ES-I3 (cell line): ENCODE data around the gene LCN12.

Experiments
- H3K36me3 ChIP-seq: 2 replicates; pipeline ENCODE4 v1.6.1; 2013; ENCODE audit warnings: mild to moderate bottlenecking, low read length, control low read depth, moderate library complexity; ENCODE audit not compliant: insufficient read depth
- H3K4me1 ChIP-seq: 2 replicates; pipeline ENCODE4 v1.6.1; 2013; ENCODE audit warnings: mild to moderate bottlenecking, control low read depth, low read length; ENCODE audit not compliant: insufficient read depth
- H3K9ac ChIP-seq: 2 replicates; pipeline ENCODE4 v1.6.1; 2013; ENCODE audit warnings: low read depth, mild to moderate bottlenecking, low read length, moderate library complexity
- H3K9me3 ChIP-seq: 2 replicates; pipeline ENCODE4 v1.6.1; 2013; ENCODE audit warnings: mild to moderate bottlenecking, low read length, moderate library complexity; ENCODE audit not compliant: control insufficient read depth, insufficient read depth

The LCN12 gene

DNA sequence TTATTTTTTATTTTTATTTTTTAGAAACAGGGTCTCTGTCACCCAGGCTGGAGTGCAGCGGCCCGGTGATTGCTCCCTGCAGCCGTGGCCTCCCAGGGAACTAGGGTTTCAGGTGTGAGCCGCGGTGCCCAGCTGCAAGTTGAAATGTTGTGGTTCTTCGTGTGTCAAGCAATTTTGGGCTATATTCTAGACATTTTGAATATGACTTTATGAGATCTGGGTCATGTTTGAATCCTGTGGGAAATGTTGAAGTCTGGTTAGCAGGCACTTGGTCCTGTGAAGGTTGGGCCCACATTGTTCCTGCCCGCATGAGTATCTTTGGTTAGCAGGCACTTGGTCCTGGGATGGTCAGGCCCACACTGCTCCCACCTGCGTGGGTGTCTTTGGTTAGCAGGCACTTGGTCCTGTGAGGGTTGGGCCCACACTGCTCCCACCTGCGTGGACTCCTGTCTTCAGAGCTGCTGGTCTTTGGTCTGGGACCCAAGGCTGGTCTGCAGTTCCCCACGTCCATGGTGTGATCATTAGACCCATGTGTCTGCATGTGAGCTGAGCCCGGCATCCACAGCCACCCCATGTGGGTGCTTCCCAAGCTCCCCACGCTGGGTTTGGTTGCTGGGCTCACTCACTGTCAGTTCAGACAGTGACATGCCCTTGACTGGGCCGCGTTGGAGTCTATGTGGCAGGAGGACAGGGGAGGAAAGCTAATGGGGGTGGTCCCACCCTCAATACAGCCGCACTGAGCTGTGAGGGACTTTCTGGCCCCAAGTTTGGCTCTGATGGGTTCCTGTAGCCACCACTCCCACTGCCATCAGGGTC is 14.7 kb upstream of the LCN12 start:
- Histone ChIP-seq H3K36me3 (no peaks in the 10 kb centered on the region; the same call in 1 of the 2 replicates), H3K4me1 (no peaks in the 10 kb centered on the region; the same call in 1 of the 2 replicates)

DNA sequence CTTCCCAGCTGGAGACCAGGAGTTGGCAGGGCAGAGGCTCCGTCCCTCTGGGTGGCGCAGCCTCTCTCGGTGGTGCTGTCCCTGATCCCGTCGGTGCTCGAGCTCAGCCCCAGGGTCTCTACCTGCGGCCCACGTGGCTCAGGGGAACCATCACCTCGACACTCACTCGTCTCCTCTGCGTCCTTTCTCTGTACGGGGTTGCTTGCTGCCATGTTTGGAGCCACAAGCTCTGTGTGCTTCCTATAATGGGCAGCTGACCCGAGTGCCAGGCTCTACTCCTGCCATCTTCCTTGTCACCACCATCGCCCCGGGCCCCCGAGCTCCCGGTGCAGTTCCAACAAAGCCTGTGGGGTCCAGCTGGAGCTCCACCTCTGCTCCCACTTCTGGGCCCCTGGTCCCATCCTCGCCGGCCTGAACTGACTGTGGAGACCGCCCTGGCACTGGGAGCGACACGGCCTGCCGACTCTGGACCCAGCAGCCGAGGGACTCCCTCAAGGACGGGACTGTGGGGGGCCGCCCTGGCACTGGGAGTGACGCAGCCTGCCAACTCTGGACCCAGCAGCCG is 12.6 kb upstream of the LCN12 start:
- H3K9me3 ChIP-seq = no peaks in the 10 kb centered on the region
- no peak overlapping the region for H3K9ac ChIP-seq
- no peaks in the 10 kb centered on the region; the same call in 1 of the 2 replicates for H3K36me3 ChIP-seq
- no peaks in the 10 kb centered on the region; the same call in 1 of the 2 replicates for H3K4me1 ChIP-seq

More for the DNA sequence above, 14.7 kb upstream of the LCN12 start:
- Histone ChIP-seq H3K9ac (no peak overlapping the region), H3K9me3 (no peaks in the 10 kb centered on the region)

DNA sequence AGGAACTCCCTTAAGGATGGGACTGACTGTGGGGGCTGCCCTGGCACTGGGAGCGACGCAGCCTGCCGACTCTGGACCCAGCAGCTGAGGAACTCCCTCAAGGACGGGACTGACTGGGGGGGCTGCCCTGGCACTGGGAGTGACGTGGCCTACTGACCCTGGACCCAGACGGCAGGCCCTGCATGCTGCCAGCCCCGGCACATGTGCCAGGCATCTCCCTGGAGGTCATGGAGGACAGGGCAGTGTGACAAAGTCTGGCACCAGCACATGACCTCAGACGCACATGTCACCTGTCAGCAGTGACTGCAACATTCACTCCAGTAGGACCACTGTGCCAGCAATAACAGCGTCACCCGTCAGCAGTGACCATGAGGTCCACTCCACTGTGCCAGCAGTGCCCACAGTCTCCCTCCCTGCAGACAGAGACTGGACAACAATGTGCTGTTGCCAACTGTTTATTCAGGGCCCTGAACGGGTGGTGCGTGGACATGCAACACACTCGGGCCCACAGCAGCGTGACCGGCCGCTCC is 12.0 kb upstream of the LCN12 start:
- H3K36me3 ChIP-seq = no peaks in the 10 kb centered on the region; the same call in 1 of the 2 replicates
- H3K9ac ChIP-seq = no peak overlapping the region
- H3K9me3 ChIP-seq = no peaks in the 10 kb centered on the region
- H3K4me1 ChIP-seq = peaks cover 4% of the 10 kb centered on the region; the same call in 1 of the 2 replicates

DNA sequence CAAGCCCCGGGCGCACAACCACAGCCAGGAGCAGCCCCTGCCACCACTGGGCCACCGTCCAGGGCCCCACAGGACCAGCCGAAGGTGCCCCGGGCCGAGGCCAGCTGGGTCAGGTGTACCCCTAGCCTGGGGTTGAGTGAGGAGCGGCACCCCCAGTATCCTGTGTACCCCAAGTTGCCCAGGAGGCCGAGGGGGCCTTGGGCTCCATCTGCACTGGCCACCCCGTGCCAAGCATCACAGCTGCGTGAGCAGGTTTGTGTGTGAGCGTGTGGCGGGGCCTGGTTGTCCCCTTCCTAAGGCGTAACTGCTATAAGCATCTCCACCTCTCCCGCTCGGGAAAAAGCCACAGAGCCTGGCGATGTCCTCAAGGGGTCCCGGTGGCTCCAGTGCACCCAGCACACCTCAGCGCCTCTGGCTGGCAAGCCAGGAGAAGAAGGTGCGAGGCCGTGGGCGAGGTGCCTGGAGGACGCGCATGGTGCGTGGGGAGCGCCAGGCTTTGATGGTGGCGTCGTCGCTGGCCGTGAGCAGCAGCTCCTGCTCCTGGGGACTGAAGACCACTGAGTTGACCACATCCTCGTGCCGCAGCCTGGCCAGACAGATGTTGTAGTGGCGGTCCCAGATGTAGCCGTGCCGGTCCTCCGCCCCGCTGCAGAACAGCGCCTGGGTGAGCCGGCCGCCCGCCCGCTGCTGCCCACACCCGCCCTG is 11.4 kb upstream of the LCN12 start:
- Histone ChIP-seq H3K9ac (no peak overlapping the region), H3K4me1 (peaks cover 5% of the 10 kb centered on the region; the same call in 1 of the 2 replicates), H3K36me3 (no peaks in the 10 kb centered on the region; the same call in 1 of the 2 replicates), H3K9me3 (no peaks in the 10 kb centered on the region)

GRCh38 chr9:136941231-136942111 is 10.6 kb upstream of the LCN12 start:
- no peak overlapping the region for H3K9ac ChIP-seq
- peaks cover 5% of the 10 kb centered on the region; the same call in 1 of the 2 replicates for H3K4me1 ChIP-seq
- H3K36me3 ChIP-seq = no peaks in the 10 kb centered on the region; the same call in 1 of the 2 replicates
- no peaks in the 10 kb centered on the region for H3K9me3 ChIP-seq

GRCh38 chr9:136942112-136942880 is 9.8 kb upstream of the LCN12 start:
- Histone ChIP-seq H3K36me3 (no peaks in the 10 kb centered on the region; the same call in 1 of the 2 replicates), H3K4me1 (peaks cover 5% of the 10 kb centered on the region; the same call in 1 of the 2 replicates), H3K9me3 (no peaks in the 10 kb centered on the region), H3K9ac (no peak overlapping the region)

DNA sequence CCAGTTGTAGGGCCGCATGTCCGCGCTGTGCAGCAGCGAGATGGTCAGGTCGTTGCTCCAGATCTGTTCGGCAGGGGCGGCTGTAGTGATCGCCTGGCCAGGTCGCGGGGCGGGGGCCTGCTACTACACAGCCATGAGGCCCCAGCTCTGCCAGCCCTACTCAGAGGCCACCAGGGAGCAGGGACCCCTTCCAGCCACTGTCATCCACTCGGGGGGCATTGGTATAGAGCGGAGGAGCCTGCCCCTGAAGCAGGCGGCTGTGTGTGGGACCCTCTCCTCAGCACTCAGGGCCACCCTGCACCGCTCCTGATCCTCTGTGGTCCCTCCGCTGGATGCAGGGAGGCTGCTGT is 9.2 kb upstream of the LCN12 start:
- H3K36me3 ChIP-seq = no peaks in the 10 kb centered on the region; the same call in 1 of the 2 replicates
- no peaks in the 10 kb centered on the region for H3K9me3 ChIP-seq
- peaks cover 5% of the 10 kb centered on the region; the same call in 1 of the 2 replicates for H3K4me1 ChIP-seq
- H3K9ac ChIP-seq = no peak overlapping the region

- Histone ChIP-seq H3K9ac (peak overlapping the region; percentile 81), H3K4me1 (peaks cover 5% of the 10 kb centered on the region; the same call in 1 of the 2 replicates), H3K9me3 (no peaks in the 10 kb centered on the region), H3K36me3 (no peaks in the 10 kb centered on the region; the same call in 1 of the 2 replicates)
These were observed 8.5 kb upstream of the LCN12 start for GRCh38 chr9:136943291-136944211.

GRCh38 chr9:136944212-136944518 is 7.9 kb upstream of the LCN12 start:
- no peaks in the 10 kb centered on the region; the same call in 1 of the 2 replicates for H3K36me3 ChIP-seq
- H3K9me3 ChIP-seq = no peaks in the 10 kb centered on the region
- peak overlapping the region; percentile 81 for H3K9ac ChIP-seq
- H3K4me1 ChIP-seq = peaks cover 5% of the 10 kb centered on the region; the same call in 1 of the 2 replicates

- peaks cover 5% of the 10 kb centered on the region; the same call in 1 of the 2 replicates for H3K4me1 ChIP-seq
- no peaks in the 10 kb centered on the region; the same call in 1 of the 2 replicates for H3K36me3 ChIP-seq
These were observed 7.3 kb upstream of the LCN12 start, which contains the start of the genes C8G and FBXW5 for GRCh38 chr9:136944519-136945332. Gene C8G (plus strand): TSS chr9:136945243. CDS start chr9:136945321, 78 bp downstream. Gene FBXW5 (minus strand): TSS chr9:136944738. CDS start chr9:136944083, 655 bp downstream.

DNA sequence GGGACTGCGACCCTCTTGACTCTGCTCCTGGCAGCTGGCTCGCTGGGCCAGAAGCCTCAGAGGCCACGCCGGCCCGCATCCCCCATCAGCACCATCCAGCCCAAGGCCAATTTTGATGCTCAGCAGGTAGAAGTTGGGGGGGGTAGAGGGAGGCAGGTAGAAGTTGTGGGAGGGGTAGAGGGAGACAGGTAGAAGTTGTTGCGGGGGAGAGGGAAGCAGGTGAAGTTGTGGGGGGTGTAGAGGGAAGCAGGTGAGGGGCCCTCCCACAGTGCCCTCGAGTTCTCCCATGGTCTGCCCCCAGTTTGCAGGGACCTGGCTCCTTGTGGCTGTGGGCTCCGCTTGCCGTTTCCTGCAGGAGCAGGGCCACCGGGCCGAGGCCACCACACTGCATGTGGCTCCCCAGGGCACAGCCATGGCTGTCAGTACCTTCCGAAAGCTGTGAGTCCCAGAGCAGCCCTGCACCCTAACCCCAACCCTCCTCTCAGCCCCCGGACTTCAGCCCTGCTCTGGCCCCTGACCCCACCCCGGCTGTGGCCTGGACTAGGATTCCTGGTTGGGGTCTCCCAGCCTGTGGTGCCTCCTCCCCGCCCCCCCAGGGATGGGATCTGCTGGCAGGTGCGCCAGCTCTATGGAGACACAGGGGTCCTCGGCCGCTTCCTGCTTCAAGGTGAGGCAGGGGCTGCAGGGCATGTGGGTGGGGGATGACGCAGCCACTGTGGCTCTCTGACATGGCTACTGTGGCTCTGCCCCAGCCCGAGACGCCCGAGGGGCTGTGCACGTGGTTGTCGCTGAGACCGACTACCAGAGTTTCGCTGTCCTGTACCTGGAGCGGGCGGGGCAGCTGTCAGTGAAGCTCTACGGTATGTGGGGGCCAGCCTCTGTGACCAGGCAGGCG is 6.5 kb upstream of the LCN12 start:
- no peaks in the 10 kb centered on the region; the same call in 1 of the 2 replicates for H3K36me3 ChIP-seq
- H3K4me1 ChIP-seq = peaks cover 5% of the 10 kb centered on the region; the same call in 1 of the 2 replicates
- H3K9me3 ChIP-seq = no peaks in the 10 kb centered on the region
- no peak overlapping the region for H3K9ac ChIP-seq

More at GRCh38 chr9:136944519-136945332, 7.3 kb upstream of the LCN12 start, which contains the start of the genes C8G and FBXW5:
- Histone ChIP-seq H3K9me3 (no peaks in the 10 kb centered on the region), H3K9ac (peak within 1 kb of the TSS; percentile 81)
